HepG2 (cell line): ENCODE measurements around the gene HSPB6. TPM values are rescaled to one million over a fixed set of nuclear protein-coding genes. Genes with fewer than 3 reads are reported as not detected.

ENCODE experiments used
- ATAC-seq: fragments of 200-7000 bp; cut with Tn5 transposase; 3 replicates; pipeline ENCODE4 v1.9.1; 2020; ENCODE audit warnings: mild to moderate bottlenecking, moderate library complexity
- BruUV-seq: library from RNA; stranded (reverse); fragments of 400-500 nt; replicated peaks from 2 replicates; lab custom pipeline; 2021; lab: Mats Ljungman, UMichigan
- CTCF ChIA-PET: fragments of 300-600 bp; formaldehyde crosslinking; extraction: SDS; loops from one replicate; lab custom pipeline; 2021; ENCODE audit warnings: low total read pairs, inconsistent platforms, low intra/inter-chr PET ratio; lab: Yijun Ruan, JAX
- POLR2A ChIA-PET: fragments of 350-600 bp; sonication (Branson Sonifier 250); formaldehyde crosslinking; loops from one replicate; lab custom pipeline; 2020; ENCODE audit warnings: antibody characterized with exemption, inconsistent platforms; lab: Yijun Ruan, JAX
- DNase-seq: peaks from one replicate; pipeline ENCODE4 v3.0.0-alpha.2; 2015; ENCODE audit warnings: low spot score
- FAIRE-seq: peaks from 3 replicates; lab custom pipeline; 2011; peaks lifted over from hg19 to GRCh38; lab: Jason Lieb, UNC
- H2AFZ ChIP-seq: one replicate; pipeline ENCODE4 v1.6.1; 2011; ENCODE audit warnings: low read length, inconsistent platforms
- H3K27ac ChIP-seq: fragments of 300-600 bp; 3 replicates; pipeline ENCODE4 v1.8.0; 2011; ENCODE audit warnings: mixed run types, mild to moderate bottlenecking, mixed read lengths, low read length, inconsistent platforms; ENCODE audit not compliant: insufficient read depth; ENCODE audit errors: extremely low read length
- H3K27me3 ChIP-seq, 2 experiments: fragments of 200-600 bp in 1 of 2; 2 replicates in 1 of 2; 3 replicates in 1 of 2; pipeline versions ENCODE4 v1.6.0 to v1.8.0; 2011; ENCODE audit warnings: low read length in 2 of 2, mild to moderate bottlenecking in 2 of 2, moderate library complexity in 2 of 2, inconsistent platforms in 1 of 2; ENCODE audit not compliant: insufficient read depth in 2 of 2, control insufficient read depth in 1 of 2
- H3K36me3 ChIP-seq, 2 experiments: fragments of 200-600 bp in 1 of 2; replicated peaks in 1 of 2; 2 replicates in 1 of 2; 3 replicates in 1 of 2; pipeline versions ENCODE4 v1.5.1 to v1.8.0; 2011; ENCODE audit warnings: low read length in 2 of 2, inconsistent platforms in 1 of 2; ENCODE audit not compliant: insufficient read depth in 2 of 2, control insufficient read depth in 1 of 2
- H3K4me1 ChIP-seq: 2 replicates; pipeline ENCODE4 v1.5.1; 2012; ENCODE audit warnings: low read length, inconsistent platforms; ENCODE audit not compliant: insufficient read depth
- H3K4me2 ChIP-seq: 2 replicates; pipeline ENCODE4 v1.6.0; 2011; ENCODE audit warnings: low read depth, low read length, inconsistent platforms
- H3K4me3 ChIP-seq, 3 experiments: fragments of 200-600 bp in 1 of 3; sonication (generic), shearing (Covaris generic) in 1 of 3; replicated peaks in 1 of 3; 2 replicates each; pipeline ENCODE4 v1.5.1; 2011 to 2016; ENCODE audit warnings: low read length in 3 of 3, inconsistent platforms in 2 of 3, low read depth in 2 of 3, mild to moderate bottlenecking in 2 of 3, control low read depth in 1 of 3, mixed read lengths in 1 of 3; ENCODE audit not compliant: insufficient read depth in 1 of 3
- H3K79me2 ChIP-seq: one replicate; pipeline ENCODE4 v1.6.1; 2011; ENCODE audit warnings: low read length, inconsistent platforms; ENCODE audit not compliant: insufficient read depth
- H3K9ac ChIP-seq: 2 replicates; pipeline ENCODE4 v1.6.0; 2011; ENCODE audit warnings: mild to moderate bottlenecking, low read depth, low read length, inconsistent platforms; ENCODE audit not compliant: insufficient read depth
- H3K9me3 ChIP-seq: 2 replicates; pipeline ENCODE4 v1.5.1; 2012; ENCODE audit warnings: mild to moderate bottlenecking, low read length
- H4K20me1 ChIP-seq: 2 replicates; pipeline ENCODE4 v1.6.0; 2011; ENCODE audit warnings: inconsistent platforms, mild to moderate bottlenecking, low read length, moderate library complexity; ENCODE audit not compliant: insufficient read depth
- KLF11 ChIP-seq: IDR thresholded peaks from 2 replicates; pipeline ENCODE4 v1.6.1; 2016; ENCODE audit warnings: missing compliant biosample characterization
- MAF1 ChIP-seq: sonication (generic); formaldehyde crosslinking; IDR thresholded peaks from 2 replicates; pipeline ENCODE4 v1.5.0; 2020; ENCODE audit warnings: missing genetic modification reagents, borderline replicate concordance
- RARA ChIP-seq: IDR thresholded peaks from 2 replicates; pipeline ENCODE4 v1.6.1; 2016; ENCODE audit warnings: missing genetic modification reagents, missing compliant biosample characterization
- RXRA ChIP-seq: sonication (generic); formaldehyde crosslinking; IDR thresholded peaks from 2 replicates; pipeline ENCODE4 v1.5.1; 2020; ENCODE audit warnings: missing genetic modification reagents
- SETDB1 ChIP-seq: sonication (generic); formaldehyde crosslinking; IDR thresholded peaks from 2 replicates; pipeline ENCODE4 v1.5.1; 2020; ENCODE audit warnings: missing genetic modification reagents, mild to moderate bottlenecking, borderline replicate concordance
- STAG1 ChIP-seq: sonication (generic); formaldehyde crosslinking; IDR thresholded peaks from 2 replicates; pipeline ENCODE4 v1.4.0; 2020; ENCODE audit warnings: missing genetic modification reagents
- TAF15 ChIP-seq: fragments of 200-400 bp; formaldehyde crosslinking; IDR thresholded peaks from one replicate; pipeline ENCODE4 v1.6.1; 2018; ENCODE audit warnings: mild to moderate bottlenecking, low read depth, low read length; ENCODE audit not compliant: poor library complexity, severe bottlenecking
- YEATS4 ChIP-seq: sonication (generic); formaldehyde crosslinking; IDR thresholded peaks from 2 replicates; pipeline ENCODE4 v1.4.0; 2020; ENCODE audit warnings: missing genetic modification reagents, borderline replicate concordance
- ZKSCAN5 ChIP-seq: sonication (generic); formaldehyde crosslinking; IDR thresholded peaks from 2 replicates; pipeline ENCODE4 v1.5.1; 2020; ENCODE audit warnings: mild to moderate bottlenecking, missing genetic modification reagents
- ZNF543 ChIP-seq: sonication (generic); formaldehyde crosslinking; IDR thresholded peaks from 2 replicates; pipeline ENCODE4 v1.4.0; 2020; ENCODE audit warnings: mild to moderate bottlenecking, missing genetic modification reagents
- ZNF720 ChIP-seq: sonication (generic); formaldehyde crosslinking; IDR thresholded peaks from 2 replicates; pipeline ENCODE4 v1.4.0; 2020; ENCODE audit warnings: missing genetic modification reagents
- WGBS: methylation state at CpG from one replicate; pipeline ENCODE4 v1.1.6; 2017; ENCODE audit warnings: low lambda C conversion rate; 5-methylcytosine and 5-hydroxymethylcytosine counted together
- in situ Hi-C: cut with HindIII; loops from 2 replicates; pipeline ENCODE4 v1.10.0; 2017; ENCODE audit warnings: low pct_unique_long_range_greater_than_20kb; ENCODE audit not compliant: extremely low pct_ligation_motif_present
- intact Hi-C: fragments of 100-400 bp; cut with micrococcal nuclease; formaldehyde crosslinking; loops from one replicate; pipeline ENCODE4 v1.10.0; 2022; ENCODE audit not compliant: unreplicated experiment
- polyA plus RNA-seq, 8 experiments: library from polyadenylated mRNA; depleted of rRNA in 3 of 8; stranded (reverse) in 7 of 8; unstranded in 1 of 8; fragments of >200 nt; fragmentation: Illumina TruSeq in 4 of 8; extraction: Trizol in 4 of 8; gene quantifications; 2 replicates each; pipeline versions ENCODE4 v1.2.1 to v1.2.3, GENCODE V29; 2011 to 2016; ENCODE audit warnings: low read depth in 4 of 8, missing spikeins in 1 of 8, mixed read lengths in 1 of 8; ENCODE audit not compliant: insufficient read depth in 1 of 8
- total RNA-seq, 5 experiments: library from RNA; depleted of rRNA; stranded (reverse); fragments of >200 nt; fragmentation: Illumina TruSeq; extraction: Trizol; gene quantifications; 2 replicates each; pipeline ENCODE4 v1.2.3, GENCODE V29; 2016; ENCODE audit warnings: low read depth in 1 of 5
- TF ChIP-seq, protein P1 (sequence below): sonication (generic); formaldehyde crosslinking; IDR thresholded peaks from 2 replicates; pipeline ENCODE4 v1.4.0; 2020; ENCODE audit warnings: missing genetic modification reagents, borderline replicate concordance
- TF ChIP-seq, protein P2 (sequence below): IDR thresholded peaks from 2 replicates; pipeline ENCODE4 v1.6.1; 2016; ENCODE audit warnings: low read depth, control low read depth
- TF ChIP-seq, protein P3 (sequence below): IDR thresholded peaks from 2 replicates; pipeline ENCODE4 v1.6.1; 2012; ENCODE audit warnings: inconsistent platforms

The HSPB6 gene
- total and polyA plus RNA-seq, 2 of the 13 experiments (the other 11 are each of a cell fraction or from before 2014, with no cell fraction given): 0.18 TPM; not detected in 1

DNA sequence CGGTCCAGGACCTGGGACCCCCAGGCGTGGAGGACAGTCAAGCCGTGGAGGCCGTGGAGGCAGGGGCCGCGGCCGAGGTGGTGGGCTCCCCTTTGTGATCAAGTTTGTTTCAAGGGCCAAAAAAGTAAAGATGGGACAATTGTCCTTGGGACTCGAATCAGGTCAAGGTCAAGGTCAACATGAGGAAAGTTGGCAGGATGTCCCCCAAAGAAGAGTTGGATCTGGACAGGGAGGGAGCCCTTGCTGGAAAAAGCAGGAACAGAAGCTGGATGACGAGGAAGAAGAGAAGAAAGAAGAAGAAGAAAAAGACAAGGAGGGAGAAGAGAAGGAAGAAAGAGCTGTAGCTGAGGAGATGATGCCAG lies 36.7 kb downstream of the HSPB6 start (continued):
- TF ChIP-seq, protein P1, sequence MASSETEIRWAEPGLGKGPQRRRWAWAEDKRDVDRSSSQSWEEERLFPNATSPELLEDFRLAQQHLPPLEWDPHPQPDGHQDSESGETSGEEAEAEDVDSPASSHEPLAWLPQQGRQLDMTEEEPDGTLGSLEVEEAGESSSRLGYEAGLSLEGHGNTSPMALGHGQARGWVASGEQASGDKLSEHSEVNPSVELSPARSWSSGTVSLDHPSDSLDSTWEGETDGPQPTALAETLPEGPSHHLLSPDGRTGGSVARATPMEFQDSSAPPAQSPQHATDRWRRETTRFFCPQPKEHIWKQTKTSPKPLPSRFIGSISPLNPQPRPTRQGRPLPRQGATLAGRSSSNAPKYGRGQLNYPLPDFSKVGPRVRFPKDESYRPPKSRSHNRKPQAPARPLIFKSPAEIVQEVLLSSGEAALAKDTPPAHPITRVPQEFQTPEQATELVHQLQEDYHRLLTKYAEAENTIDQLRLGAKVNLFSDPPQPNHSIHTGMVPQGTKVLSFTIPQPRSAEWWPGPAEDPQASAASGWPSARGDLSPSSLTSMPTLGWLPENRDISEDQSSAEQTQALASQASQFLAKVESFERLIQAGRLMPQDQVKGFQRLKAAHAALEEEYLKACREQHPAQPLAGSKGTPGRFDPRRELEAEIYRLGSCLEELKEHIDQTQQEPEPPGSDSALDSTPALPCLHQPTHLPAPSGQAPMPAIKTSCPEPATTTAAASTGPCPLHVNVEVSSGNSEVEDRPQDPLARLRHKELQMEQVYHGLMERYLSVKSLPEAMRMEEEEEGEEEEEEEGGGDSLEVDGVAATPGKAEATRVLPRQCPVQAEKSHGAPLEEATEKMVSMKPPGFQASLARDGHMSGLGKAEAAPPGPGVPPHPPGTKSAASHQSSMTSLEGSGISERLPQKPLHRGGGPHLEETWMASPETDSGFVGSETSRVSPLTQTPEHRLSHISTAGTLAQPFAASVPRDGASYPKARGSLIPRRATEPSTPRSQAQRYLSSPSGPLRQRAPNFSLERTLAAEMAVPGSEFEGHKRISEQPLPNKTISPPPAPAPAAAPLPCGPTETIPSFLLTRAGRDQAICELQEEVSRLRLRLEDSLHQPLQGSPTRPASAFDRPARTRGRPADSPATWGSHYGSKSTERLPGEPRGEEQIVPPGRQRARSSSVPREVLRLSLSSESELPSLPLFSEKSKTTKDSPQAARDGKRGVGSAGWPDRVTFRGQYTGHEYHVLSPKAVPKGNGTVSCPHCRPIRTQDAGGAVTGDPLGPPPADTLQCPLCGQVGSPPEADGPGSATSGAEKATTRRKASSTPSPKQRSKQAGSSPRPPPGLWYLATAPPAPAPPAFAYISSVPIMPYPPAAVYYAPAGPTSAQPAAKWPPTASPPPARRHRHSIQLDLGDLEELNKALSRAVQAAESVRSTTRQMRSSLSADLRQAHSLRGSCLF: no peak
- TF ChIP-seq ZNF543 (CRISPR knock-in tag) (no peak), RARA (no peak), RXRA (CRISPR knock-in tag) (no peak), ZNF720 (CRISPR knock-in tag) (no peak)

DNA sequence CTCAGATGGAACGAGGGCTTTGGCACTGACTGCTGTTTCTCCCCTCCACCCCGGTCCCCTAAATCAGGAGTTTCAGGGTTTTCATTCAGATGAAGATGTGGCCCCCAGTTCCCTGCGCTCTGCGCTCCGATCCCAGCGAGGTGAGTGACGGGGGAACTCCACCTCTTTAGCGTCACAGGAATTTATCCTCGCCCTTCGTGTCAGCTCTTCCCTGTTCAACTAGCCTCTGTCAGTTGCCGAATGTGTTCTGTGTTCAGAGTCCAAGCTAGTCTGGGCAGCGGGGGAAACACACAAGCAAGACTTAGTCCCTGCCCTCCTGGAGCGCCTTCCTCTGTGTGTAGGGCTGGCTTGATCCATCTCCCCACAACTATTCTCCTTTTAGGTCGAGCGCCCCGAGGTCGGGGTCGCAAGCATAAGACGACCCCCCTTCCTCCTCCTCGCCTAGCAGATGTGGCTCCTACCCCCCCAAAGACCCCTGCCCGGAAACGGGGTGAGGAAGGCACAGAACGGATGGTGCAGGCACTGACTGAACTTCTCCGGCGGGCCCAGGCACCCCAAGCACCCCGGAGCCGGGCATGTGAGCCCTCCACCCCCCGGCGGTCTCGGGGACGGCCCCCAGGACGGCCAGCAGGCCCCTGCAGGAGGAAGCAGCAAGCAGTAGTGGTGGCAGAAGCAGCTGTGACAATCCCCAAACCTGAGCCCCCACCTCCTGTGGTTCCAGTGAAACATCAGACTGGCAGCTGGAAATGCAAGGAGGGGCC lies 37.2 kb downstream of the HSPB6 start:
- no peaks in the 10 kb centered on the region for H3K9me3 ChIP-seq
- BruUV-seq: TSS peak; percentile 44
- H3K36me3 ChIP-seq: peaks cover 20 to 40% of the 10 kb centered on the region in 2 experiments
- in situ Hi-C loops: loop anchor here (5.0 kb wide), 1 partner anchor 172 kb away; the partner anchor contains the start of gene TMEM147
- WGBS: 30% methylated on average over 27 of the region's 32 CpGs
- ChIA-PET POLR2A (interaction anchor here (1.0 to 4.6 kb wide), 9 partner anchors 10 to 100 kb away, joined by 3 to 69 read pairs (median 4); partner anchors contain the start of genes LIN37, PSENEN and U2AF1L4), CTCF (interaction anchor here (7.0 kb wide), 1 partner anchor 25 kb away, joined by 201 read pairs; no protein-coding TSS in a partner anchor)
- peaks cover 8% of the 10 kb centered on the region for H4K20me1 ChIP-seq
- no peaks in the 10 kb centered on the region for H3K27me3 ChIP-seq
- H3K9ac ChIP-seq: peak overlapping the region; percentile 88
- peak; percentile 53 for ATAC-seq
- peak; percentile 92 for FAIRE-seq
- H3K4me3 ChIP-seq: peak overlapping the region; percentile 93 to 99 (median 97)
- peak overlapping the region; percentile 67 for H3K27ac ChIP-seq
- intact Hi-C loops: loop anchor here (2.0 kb wide), 1 partner anchor 21 kb away; no protein-coding TSS in a partner anchor
- no peak overlapping the region for H2AFZ ChIP-seq
- H3K79me2 ChIP-seq: peaks cover 21% of the 10 kb centered on the region
- peaks cover 28% of the 10 kb centered on the region for H3K4me1 ChIP-seq
- H3K4me2 ChIP-seq: peak overlapping the region; percentile 84
- DNase-seq: peak; percentile 89
- TF ChIP-seq, protein P2, sequence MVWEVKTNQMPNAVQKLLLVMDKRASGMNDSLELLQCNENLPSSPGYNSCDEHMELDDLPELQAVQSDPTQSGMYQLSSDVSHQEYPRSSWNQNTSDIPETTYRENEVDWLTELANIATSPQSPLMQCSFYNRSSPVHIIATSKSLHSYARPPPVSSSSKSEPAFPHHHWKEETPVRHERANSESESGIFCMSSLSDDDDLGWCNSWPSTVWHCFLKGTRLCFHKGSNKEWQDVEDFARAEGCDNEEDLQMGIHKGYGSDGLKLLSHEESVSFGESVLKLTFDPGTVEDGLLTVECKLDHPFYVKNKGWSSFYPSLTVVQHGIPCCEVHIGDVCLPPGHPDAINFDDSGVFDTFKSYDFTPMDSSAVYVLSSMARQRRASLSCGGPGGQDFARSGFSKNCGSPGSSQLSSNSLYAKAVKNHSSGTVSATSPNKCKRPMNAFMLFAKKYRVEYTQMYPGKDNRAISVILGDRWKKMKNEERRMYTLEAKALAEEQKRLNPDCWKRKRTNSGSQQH (CRISPR knock-in tag): peak; percentile 32; the same call in 1 of the 2 replicates
- TF ChIP-seq, protein P3, sequence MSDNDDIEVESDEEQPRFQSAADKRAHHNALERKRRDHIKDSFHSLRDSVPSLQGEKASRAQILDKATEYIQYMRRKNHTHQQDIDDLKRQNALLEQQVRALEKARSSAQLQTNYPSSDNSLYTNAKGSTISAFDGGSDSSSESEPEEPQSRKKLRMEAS: peak; percentile 67; the same call in 1 of the 2 replicates
- TF ChIP-seq MAF1 (CRISPR knock-in tag) (no peak), SETDB1 (CRISPR knock-in tag) (no peak), ZKSCAN5 (CRISPR knock-in tag) (no peak), STAG1 (0 out of 2 replicates have a peak, but pooled peaks have one; percentile 2), KLF11 (no peak), YEATS4 (peak; percentile 26; the same call in 1 of the 2 replicates), TAF15 (no peak)
